Measurements from ENCODE around the gene EXTL2. TPM values are rescaled to one million over a fixed set of nuclear protein-coding genes. Genes with fewer than 3 reads are reported as not detected.
"Not testable (repeated sequence)": the region's sequence is repeated elsewhere in the genome, so short reads cannot be mapped to it uniquely, and the experiment has no call there.

EXTL2 gene
- total RNA-seq, 2 donors from 2014 or later = 4.0 to 4.9 TPM

GRCh38 chr1:100866901-100867206 lies 27.8 kb downstream of the EXTL2 start:
- Mint-ChIP-seq H3K4me3 (no peak overlapping the region), H3K36me3 (ENCODE audit: insufficient read depth in 2 of 2) (no peaks in the 10 kb centered on the region), H3K9me3 (no peaks in the 10 kb centered on the region), H3K27ac (no peak overlapping the region), H3K27me3 (ENCODE audit: low read depth) (no peaks in the 10 kb centered on the region), H3K4me1 (ENCODE audit: low read depth) (no peaks in the 10 kb centered on the region)
- DNase-seq (no peak), ATAC-seq (replicated peaks in 1 of 2) (no peak)

GRCh38 chr1:100866041-100866900 lies 28.4 kb downstream of the EXTL2 start:
- no peak overlapping the region for H3K27ac Mint-ChIP-seq
- no peak for DNase-seq
- no peak for ATAC-seq (replicated peaks in 1 of 2)
- H3K36me3 Mint-ChIP-seq (ENCODE audit: insufficient read depth in 2 of 2) = no peaks in the 10 kb centered on the region
- H3K27me3 Mint-ChIP-seq (ENCODE audit: low read depth) = no peaks in the 10 kb centered on the region
- H3K9me3 Mint-ChIP-seq = no peaks in the 10 kb centered on the region
- H3K4me3 Mint-ChIP-seq = no peak overlapping the region
- no peaks in the 10 kb centered on the region for H3K4me1 Mint-ChIP-seq (ENCODE audit: low read depth)

GRCh38 chr1:100862591-100862990 lies 32.1 kb downstream of the EXTL2 start:
- H3K27me3 Mint-ChIP-seq (ENCODE audit: low read depth) = no peaks in the 10 kb centered on the region
- H3K36me3 Mint-ChIP-seq (ENCODE audit: insufficient read depth in 2 of 2) = no peaks in the 10 kb centered on the region
- no peaks in the 10 kb centered on the region for H3K4me1 Mint-ChIP-seq (ENCODE audit: low read depth)
- no peak overlapping the region for H3K27ac Mint-ChIP-seq
- ATAC-seq (replicated peaks in 1 of 2) = no peak
- H3K4me3 Mint-ChIP-seq = no peak overlapping the region
- no peaks in the 10 kb centered on the region for H3K9me3 Mint-ChIP-seq
- DNase-seq = no peak

GRCh38 chr1:100861379-100861778 lies 33.3 kb downstream of the EXTL2 start:
- H3K27ac Mint-ChIP-seq = no peak overlapping the region
- no peaks in the 10 kb centered on the region for H3K27me3 Mint-ChIP-seq (ENCODE audit: low read depth)
- ATAC-seq (replicated peaks in 1 of 2) (no peak), DNase-seq (no peak)
- H3K4me1 Mint-ChIP-seq (ENCODE audit: low read depth) = no peaks in the 10 kb centered on the region
- H3K9me3 Mint-ChIP-seq = no peaks in the 10 kb centered on the region
- H3K4me3 Mint-ChIP-seq = no peak overlapping the region
- H3K36me3 Mint-ChIP-seq (ENCODE audit: insufficient read depth in 2 of 2) = no peaks in the 10 kb centered on the region

- H3K27me3 Mint-ChIP-seq (ENCODE audit: low read depth) = no peaks in the 10 kb centered on the region
These were observed 34.1 kb downstream of the EXTL2 start for GRCh38 chr1:100860397-100860991.

GRCh38 chr1:100855116-100855515 lies 39.5 kb downstream of the EXTL2 start:
- H3K4me3 Mint-ChIP-seq; H3K27ac Mint-ChIP-seq; DNase-seq; H3K27me3 Mint-ChIP-seq (ENCODE audit: low read depth); H3K36me3 Mint-ChIP-seq (ENCODE audit: insufficient read depth in 2 of 2); ATAC-seq (replicated peaks in 1 of 2); H3K4me1 Mint-ChIP-seq (ENCODE audit: low read depth); H3K9me3 Mint-ChIP-seq: not testable (repeated sequence)

More at GRCh38 chr1:100860397-100860991, 34.1 kb downstream of the EXTL2 start:
- no peak overlapping the region for H3K4me3 Mint-ChIP-seq
- H3K4me1 Mint-ChIP-seq (ENCODE audit: low read depth) = no peaks in the 10 kb centered on the region
- H3K9me3 Mint-ChIP-seq = peaks cover 0 to 1% of the 10 kb centered on the region in 2 donors
- H3K27ac Mint-ChIP-seq = no peak overlapping the region
- ATAC-seq (replicated peaks in 1 of 2) (no peak), DNase-seq (no peak)
- H3K36me3 Mint-ChIP-seq (ENCODE audit: insufficient read depth in 2 of 2) = no peaks in the 10 kb centered on the region

GRCh38 chr1:100852976-100853375 lies 41.7 kb downstream of the EXTL2 start:
- ATAC-seq (replicated peaks in 1 of 2) (no peak), DNase-seq (no peak)
- H3K27me3 Mint-ChIP-seq (ENCODE audit: low read depth) = peaks cover 7% of the 10 kb centered on the region
- peaks cover 0 to 1% of the 10 kb centered on the region in 2 donors for H3K9me3 Mint-ChIP-seq
- H3K27ac Mint-ChIP-seq = no peak overlapping the region
- H3K4me3 Mint-ChIP-seq = no peak overlapping the region
- H3K4me1 Mint-ChIP-seq (ENCODE audit: low read depth) = no peaks in the 10 kb centered on the region
- no peaks in the 10 kb centered on the region for H3K36me3 Mint-ChIP-seq (ENCODE audit: insufficient read depth in 2 of 2)

- Mint-ChIP-seq H3K36me3 (ENCODE audit: insufficient read depth in 2 of 2) (no peaks in the 10 kb centered on the region), H3K9me3 (peaks cover 0 to 1% of the 10 kb centered on the region in 2 donors), H3K4me1 (ENCODE audit: low read depth) (no peaks in the 10 kb centered on the region), H3K27ac (no peak overlapping the region), H3K4me3 (no peak overlapping the region), H3K27me3 (ENCODE audit: low read depth) (peaks cover 10% of the 10 kb centered on the region)
- ATAC-seq (replicated peaks in 1 of 2) (no peak), DNase-seq (no peak)
These were observed 42.9 kb downstream of the EXTL2 start for GRCh38 chr1:100851726-100852125.

- H3K9me3 Mint-ChIP-seq = peaks cover under 1 to 1% of the 10 kb centered on the region in 2 donors
These were observed 47.1 kb downstream of the EXTL2 start for GRCh38 chr1:100847361-100848082.

GRCh38 chr1:100843160-100843559 lies 51.5 kb downstream of the EXTL2 start:
- DNase-seq; H3K9me3 Mint-ChIP-seq; ATAC-seq (replicated peaks in 1 of 2); H3K36me3 Mint-ChIP-seq (ENCODE audit: insufficient read depth in 2 of 2); H3K27ac Mint-ChIP-seq; H3K4me1 Mint-ChIP-seq (ENCODE audit: low read depth); H3K4me3 Mint-ChIP-seq: not testable (repeated sequence)
- H3K27me3 Mint-ChIP-seq (ENCODE audit: low read depth) = peaks cover 21% of the 10 kb centered on the region

More at GRCh38 chr1:100847361-100848082, 47.1 kb downstream of the EXTL2 start:
- ATAC-seq (replicated peaks in 1 of 2) (no peak), DNase-seq (no peak)
- H3K36me3 Mint-ChIP-seq (ENCODE audit: insufficient read depth in 2 of 2) = peaks cover 0 to 3% of the 10 kb centered on the region in 2 donors
- no peak overlapping the region for H3K27ac Mint-ChIP-seq
- no peak overlapping the region for H3K4me3 Mint-ChIP-seq
- H3K27me3 Mint-ChIP-seq (ENCODE audit: low read depth) = peaks cover 25% of the 10 kb centered on the region
- no peaks in the 10 kb centered on the region for H3K4me1 Mint-ChIP-seq (ENCODE audit: low read depth)

GRCh38 chr1:100835866-100836842 lies 58.5 kb downstream of the EXTL2 start:
- no peak for ATAC-seq (replicated peaks in 1 of 2)

GRCh38 chr1:100834777-100835660 lies 59.6 kb downstream of the EXTL2 start:
- Mint-ChIP-seq H3K36me3 (ENCODE audit: insufficient read depth in 2 of 2) (no peaks in the 10 kb centered on the region), H3K9me3 (no peaks in the 10 kb centered on the region), H3K4me1 (ENCODE audit: low read depth) (no peaks in the 10 kb centered on the region), H3K4me3 (no peak overlapping the region), H3K27me3 (ENCODE audit: low read depth) (no peaks in the 10 kb centered on the region), H3K27ac (no peak overlapping the region)
- no peak for DNase-seq
- ATAC-seq (replicated peaks in 1 of 2) = peak in 1 of 2 donors; percentile 39

More at GRCh38 chr1:100835866-100836842, 58.5 kb downstream of the EXTL2 start:
- DNase-seq = no peak
- no peaks in the 10 kb centered on the region for H3K27me3 Mint-ChIP-seq (ENCODE audit: low read depth)
- no peak overlapping the region for H3K27ac Mint-ChIP-seq
- peaks cover 0 to under 1% of the 10 kb centered on the region in 2 donors for H3K36me3 Mint-ChIP-seq (ENCODE audit: insufficient read depth in 2 of 2)
- H3K9me3 Mint-ChIP-seq = no peaks in the 10 kb centered on the region
- no peak overlapping the region for H3K4me3 Mint-ChIP-seq
- no peaks in the 10 kb centered on the region for H3K4me1 Mint-ChIP-seq (ENCODE audit: low read depth)

All from activated T-cell treated with anti-CD3 and anti-CD28 coated beads, Interleukin-2, amount 50 U/mL, for 72 hours (primary cell).